ENCODE measurements around the gene FADS3. TPM values are rescaled to one million over a fixed set of nuclear protein-coding genes. Genes with fewer than 3 reads are reported as not detected.

FADS3 gene
- total RNA-seq, 1 donor from 2014 or later = 13.6 TPM

DNA sequence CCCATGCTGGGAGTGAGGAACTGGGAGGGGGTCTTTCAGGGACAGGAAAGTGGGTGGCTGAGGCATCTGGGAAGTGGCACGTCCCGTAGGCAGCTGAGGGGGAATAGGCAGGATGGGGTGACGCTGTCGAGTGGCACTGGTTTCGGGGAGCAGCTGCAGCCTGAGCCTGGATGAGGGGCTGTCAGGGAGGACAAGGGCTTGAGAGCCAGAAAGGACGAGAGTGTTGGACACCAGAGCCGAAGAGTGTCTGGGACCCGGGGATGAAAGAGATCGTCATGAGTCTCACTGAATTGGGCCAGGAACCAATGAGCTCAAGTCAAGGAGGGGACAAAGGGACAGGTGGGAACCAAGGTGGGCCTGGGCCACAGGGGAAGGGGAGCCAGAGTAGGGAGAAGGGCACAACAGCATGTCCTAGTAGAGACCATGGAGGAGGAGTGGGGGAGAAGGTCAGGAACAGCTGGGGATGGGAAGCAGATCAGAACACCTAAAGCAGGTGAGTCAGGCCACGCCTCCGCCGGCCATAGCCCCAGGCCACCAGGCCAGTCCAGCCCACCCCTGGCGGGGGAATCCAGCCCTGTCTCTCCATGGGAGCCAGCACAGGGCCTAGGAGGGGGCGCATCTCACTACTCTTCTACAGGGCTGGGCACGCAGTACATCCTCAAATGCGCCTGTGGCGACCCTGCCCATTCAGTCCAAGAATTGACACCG is 21.8 kb upstream of the FADS3 start:
- Mint-ChIP-seq H3K9me3 (no peaks in the 10 kb centered on the region), H3K4me1 (peaks cover 6% of the 10 kb centered on the region), H3K27ac (ENCODE audit: unreplicated experiment) (peak overlapping the region; percentile 96), H3K4me3 (no peak overlapping the region), H3K36me3 (ENCODE audit: low read depth) (no peaks in the 10 kb centered on the region), H3K27me3 (ENCODE audit: low read depth) (peaks cover 39% of the 10 kb centered on the region)
- no peak for DNase-seq (ENCODE audit: low read depth, low spot score)
- TF ChIP-seq, protein P1, sequence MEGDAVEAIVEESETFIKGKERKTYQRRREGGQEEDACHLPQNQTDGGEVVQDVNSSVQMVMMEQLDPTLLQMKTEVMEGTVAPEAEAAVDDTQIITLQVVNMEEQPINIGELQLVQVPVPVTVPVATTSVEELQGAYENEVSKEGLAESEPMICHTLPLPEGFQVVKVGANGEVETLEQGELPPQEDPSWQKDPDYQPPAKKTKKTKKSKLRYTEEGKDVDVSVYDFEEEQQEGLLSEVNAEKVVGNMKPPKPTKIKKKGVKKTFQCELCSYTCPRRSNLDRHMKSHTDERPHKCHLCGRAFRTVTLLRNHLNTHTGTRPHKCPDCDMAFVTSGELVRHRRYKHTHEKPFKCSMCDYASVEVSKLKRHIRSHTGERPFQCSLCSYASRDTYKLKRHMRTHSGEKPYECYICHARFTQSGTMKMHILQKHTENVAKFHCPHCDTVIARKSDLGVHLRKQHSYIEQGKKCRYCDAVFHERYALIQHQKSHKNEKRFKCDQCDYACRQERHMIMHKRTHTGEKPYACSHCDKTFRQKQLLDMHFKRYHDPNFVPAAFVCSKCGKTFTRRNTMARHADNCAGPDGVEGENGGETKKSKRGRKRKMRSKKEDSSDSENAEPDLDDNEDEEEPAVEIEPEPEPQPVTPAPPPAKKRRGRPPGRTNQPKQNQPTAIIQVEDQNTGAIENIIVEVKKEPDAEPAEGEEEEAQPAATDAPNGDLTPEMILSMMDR (conservative IDR thresholded peaks at IDR 0.05) = no peak

DNA sequence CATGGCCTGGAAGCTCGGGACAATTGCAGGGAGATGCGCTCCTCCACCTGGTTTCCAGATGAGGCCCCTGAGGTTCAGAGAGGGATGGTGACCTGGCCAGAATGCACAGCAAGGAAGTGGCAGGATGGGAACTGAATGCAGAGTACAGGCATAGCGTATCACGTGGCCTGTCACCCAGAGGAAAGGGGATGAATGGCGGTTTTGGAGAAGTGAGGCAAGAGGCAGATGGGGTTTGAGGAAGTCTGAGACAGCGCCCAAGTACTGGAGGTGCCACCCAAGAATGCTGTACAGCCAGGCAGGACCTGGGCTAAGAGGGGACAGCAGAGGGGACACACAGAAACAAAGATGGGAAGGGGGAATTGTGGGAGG is 21.2 kb upstream of the FADS3 start:
- TF ChIP-seq, protein P1 (conservative IDR thresholded peaks at IDR 0.05) = no peak
- Mint-ChIP-seq H3K9me3 (no peaks in the 10 kb centered on the region), H3K27ac (ENCODE audit: unreplicated experiment) (no peak overlapping the region), H3K36me3 (ENCODE audit: low read depth) (no peaks in the 10 kb centered on the region), H3K27me3 (ENCODE audit: low read depth) (peaks cover 33% of the 10 kb centered on the region), H3K4me3 (no peak overlapping the region), H3K4me1 (no peaks in the 10 kb centered on the region)
- DNase-seq (ENCODE audit: low read depth, low spot score) = no peak

DNA sequence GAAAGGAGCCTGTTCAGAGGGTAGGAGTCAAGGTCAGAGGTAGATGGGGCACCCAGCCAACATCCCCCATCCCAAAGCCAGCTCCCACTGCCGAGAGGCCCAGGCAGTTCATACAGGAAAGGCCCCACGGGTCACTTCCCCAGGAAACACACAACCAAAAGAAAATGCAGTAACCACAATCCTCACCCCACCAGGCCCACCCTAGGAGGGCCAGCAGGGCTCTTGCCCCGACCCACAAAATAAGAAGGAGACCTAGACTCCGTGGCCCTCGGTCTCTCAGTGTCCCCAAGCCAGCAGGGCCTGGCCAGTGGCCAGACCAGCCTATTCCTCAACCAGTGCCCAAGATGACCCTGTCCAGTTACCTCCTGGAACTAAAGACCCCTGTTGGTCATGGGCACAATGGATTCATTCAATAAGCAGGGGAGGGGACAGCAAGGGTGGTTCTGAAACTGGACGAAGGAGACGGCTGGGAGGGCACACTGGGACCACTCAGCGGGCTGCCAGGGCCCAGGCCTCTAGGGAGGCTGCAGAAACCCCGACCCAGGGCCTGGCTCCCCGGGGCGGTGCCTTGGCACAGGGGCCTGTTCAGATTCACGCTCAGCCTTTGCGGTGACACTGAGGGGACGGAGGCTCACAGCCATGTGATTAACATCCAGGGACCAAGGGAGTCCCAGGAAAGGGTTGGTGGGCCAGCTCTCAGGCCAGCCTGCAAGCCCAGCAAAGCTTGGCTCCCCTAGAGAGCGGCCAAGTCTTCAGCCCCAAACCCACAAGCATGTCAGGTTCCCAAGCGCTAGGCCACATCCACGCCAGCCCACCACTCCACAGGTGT is 20.6 kb upstream of the FADS3 start:
- H3K27ac Mint-ChIP-seq (ENCODE audit: unreplicated experiment) = peak overlapping the region; percentile 73
- H3K4me1 Mint-ChIP-seq = no peaks in the 10 kb centered on the region
- peaks cover 32% of the 10 kb centered on the region for H3K27me3 Mint-ChIP-seq (ENCODE audit: low read depth)
- no peak overlapping the region for H3K4me3 Mint-ChIP-seq
- DNase-seq (ENCODE audit: low read depth, low spot score) = no peak
- TF ChIP-seq, protein P1 (conservative IDR thresholded peaks at IDR 0.05) = no peak
- no peaks in the 10 kb centered on the region for H3K36me3 Mint-ChIP-seq (ENCODE audit: low read depth)
- no peaks in the 10 kb centered on the region for H3K9me3 Mint-ChIP-seq

DNA sequence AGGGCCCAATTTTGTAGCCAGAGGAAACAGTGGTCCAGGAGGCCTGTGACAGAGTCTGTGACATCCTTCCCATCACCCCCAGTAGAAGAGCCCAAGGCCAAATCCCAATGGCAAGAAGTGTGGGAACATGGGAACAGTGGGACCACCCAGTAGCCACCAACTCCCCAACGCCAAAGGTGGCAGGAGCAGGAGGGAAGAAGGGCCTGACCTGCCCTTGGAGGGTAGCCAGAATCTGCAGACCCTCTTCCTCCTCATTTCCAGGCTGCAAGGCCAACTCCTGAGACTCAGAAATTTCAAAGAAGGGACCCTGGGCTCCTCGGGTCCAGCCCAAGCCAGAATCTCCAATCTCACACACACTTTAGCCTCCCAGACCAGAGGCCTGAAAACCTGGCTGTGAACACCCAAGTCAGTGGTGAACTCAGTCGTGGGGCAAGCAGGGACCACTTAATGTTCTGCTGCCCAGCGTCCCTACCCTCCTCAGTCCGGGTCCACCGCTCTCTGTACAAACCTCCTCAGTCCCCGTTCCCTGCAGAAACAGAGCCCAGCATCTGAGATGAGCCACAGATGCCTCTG is 19.9 kb upstream of the FADS3 start:
- no peak overlapping the region for H3K27ac Mint-ChIP-seq (ENCODE audit: unreplicated experiment)
- DNase-seq (ENCODE audit: low read depth, low spot score) = no peak
- peaks cover 25% of the 10 kb centered on the region for H3K27me3 Mint-ChIP-seq (ENCODE audit: low read depth)
- H3K36me3 Mint-ChIP-seq (ENCODE audit: low read depth) = no peaks in the 10 kb centered on the region
- no peak overlapping the region for H3K4me3 Mint-ChIP-seq
- TF ChIP-seq, protein P1 (conservative IDR thresholded peaks at IDR 0.05) = no peak
- no peaks in the 10 kb centered on the region for H3K4me1 Mint-ChIP-seq
- no peaks in the 10 kb centered on the region for H3K9me3 Mint-ChIP-seq

DNA sequence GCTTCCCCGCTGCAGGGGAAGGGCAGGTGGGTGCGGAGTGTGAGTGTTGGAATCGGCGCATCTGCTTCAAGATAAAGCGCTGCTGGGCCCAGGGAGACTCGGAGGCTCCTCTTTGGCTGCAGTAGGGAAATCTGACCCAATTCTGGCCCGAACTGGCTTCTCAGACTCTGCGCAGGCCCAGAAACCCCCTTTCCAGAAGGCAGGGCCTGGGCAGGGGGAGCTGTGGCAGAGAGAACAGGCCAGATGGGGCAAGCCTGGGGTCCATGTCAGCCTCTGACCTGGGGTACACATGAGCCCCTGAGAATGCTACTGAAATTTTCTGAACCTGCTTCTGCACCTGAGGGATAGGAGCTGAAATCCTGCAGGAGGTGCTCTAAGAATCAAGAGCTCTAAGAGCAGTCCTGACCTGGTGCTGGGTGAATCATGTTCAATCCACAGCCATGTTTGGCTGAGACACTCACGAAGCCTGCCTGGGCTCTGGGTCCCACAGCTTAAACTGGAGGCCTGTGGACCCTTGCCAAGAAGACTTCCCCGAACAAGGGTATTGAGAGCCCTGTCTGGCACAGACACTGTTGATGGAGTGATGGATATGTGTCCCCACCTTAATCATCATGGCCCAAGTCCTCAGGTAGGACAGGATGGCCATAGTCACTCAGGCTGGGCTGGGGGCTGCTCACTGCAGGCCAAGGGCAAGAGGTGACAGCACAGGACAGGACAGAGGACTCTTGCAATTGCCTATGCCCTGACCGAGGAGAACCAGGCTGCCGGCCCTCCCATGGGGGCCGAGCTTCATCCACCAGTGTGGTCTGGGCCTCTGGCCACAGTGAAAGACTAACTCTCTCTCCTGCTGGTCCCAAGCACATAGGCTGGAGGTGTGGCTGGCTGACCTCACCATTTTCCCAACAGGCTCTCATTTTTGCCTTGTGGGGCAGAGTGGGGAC is 19.1 kb upstream of the FADS3 start:
- DNase-seq (ENCODE audit: low read depth, low spot score) = no peak
- H3K9me3 Mint-ChIP-seq = no peaks in the 10 kb centered on the region
- no peak overlapping the region for H3K27ac Mint-ChIP-seq (ENCODE audit: unreplicated experiment)
- H3K27me3 Mint-ChIP-seq (ENCODE audit: low read depth) = peaks cover 18% of the 10 kb centered on the region
- no peaks in the 10 kb centered on the region for H3K36me3 Mint-ChIP-seq (ENCODE audit: low read depth)
- TF ChIP-seq, protein P1 (conservative IDR thresholded peaks at IDR 0.05) = no peak
- H3K4me3 Mint-ChIP-seq = no peak overlapping the region
- H3K4me1 Mint-ChIP-seq = no peaks in the 10 kb centered on the region
